Measurements from ENCODE around the gene GALR3. TPM values are rescaled to one million over a fixed set of nuclear protein-coding genes. Genes with fewer than 3 reads are reported as not detected.

Gene GALR3
- total and polyA plus RNA-seq, 2 experiments from 2014 or later, result not detected

DNA sequence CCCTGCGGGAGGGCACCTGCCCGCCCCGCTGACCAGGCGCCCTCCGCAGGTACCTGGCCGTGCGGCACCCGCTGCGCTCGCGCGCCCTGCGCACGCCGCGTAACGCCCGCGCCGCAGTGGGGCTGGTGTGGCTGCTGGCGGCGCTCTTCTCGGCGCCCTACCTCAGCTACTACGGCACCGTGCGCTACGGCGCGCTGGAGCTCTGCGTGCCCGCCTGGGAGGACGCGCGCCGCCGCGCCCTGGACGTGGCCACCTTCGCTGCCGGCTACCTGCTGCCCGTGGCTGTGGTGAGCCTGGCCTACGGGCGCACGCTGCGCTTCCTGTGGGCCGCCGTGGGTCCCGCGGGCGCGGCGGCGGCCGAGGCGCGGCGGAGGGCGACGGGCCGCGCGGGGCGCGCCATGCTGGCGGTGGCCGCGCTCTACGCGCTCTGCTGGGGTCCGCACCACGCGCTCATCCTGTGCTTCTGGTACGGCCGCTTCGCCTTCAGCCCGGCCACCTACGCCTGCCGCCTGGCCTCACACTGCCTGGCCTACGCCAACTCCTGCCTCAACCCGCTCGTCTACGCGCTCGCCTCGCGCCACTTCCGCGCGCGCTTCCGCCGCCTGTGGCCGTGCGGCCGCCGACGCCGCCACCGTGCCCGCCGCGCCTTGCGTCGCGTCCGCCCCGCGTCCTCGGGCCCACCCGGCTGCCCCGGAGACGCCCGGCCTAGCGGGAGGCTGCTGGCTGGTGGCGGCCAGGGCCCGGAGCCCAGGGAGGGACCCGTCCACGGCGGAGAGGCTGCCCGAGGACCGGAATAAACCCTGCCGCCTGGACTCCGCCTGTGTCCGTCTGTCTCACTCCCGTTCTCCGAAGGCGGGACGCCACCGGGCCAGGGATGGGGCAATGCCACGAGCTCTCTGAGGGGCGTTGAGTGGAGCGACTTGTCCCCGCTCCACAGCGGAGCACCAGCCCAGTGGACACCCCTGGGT, 1.8 kb downstream of the GALR3 start:
- Histone ChIP-seq H3K4me3 (peak overlapping the region; percentile 42), H3K36me3 (ENCODE audit: low read depth) (no peaks in the 10 kb centered on the region), H3F3A (ENCODE audit: insufficient read depth) (no peaks in the 10 kb centered on the region), H3K4me2 (ENCODE audit: unreplicated experiment) (peak overlapping the region; percentile 20), H2AFZ (0 out of 2 replicates have a peak overlapping the region, but pooled peaks have one; percentile 39), H3K27ac (no peak overlapping the region), H3K79me2 (ENCODE audit: insufficient read depth) (no peaks in the 10 kb centered on the region), H3K4me1 (ENCODE audit: insufficient read depth) (no peaks in the 10 kb centered on the region), H3K27me3 (replicated peaks; ENCODE audit: insufficient read depth) (no peaks in the 10 kb centered on the region), H3K9me3 (ENCODE audit: low read depth) (no peaks in the 10 kb centered on the region), H3K9me2 (ENCODE audit: insufficient read depth) (no peaks in the 10 kb centered on the region), H3K9ac (no peak overlapping the region), H4K20me1 (ENCODE audit: insufficient read depth) (no peaks in the 10 kb centered on the region)
- TF ChIP-seq EZH2 (IDR thresholded peaks at IDR 0.05; ENCODE audit: insufficient read depth, poor library complexity, severe bottlenecking), result no peak
- no peak for TF ChIP-seq EZH2phosphoT487 (IDR thresholded peaks at IDR 0.05; ENCODE audit: insufficient read depth, low read depth)
- in situ Hi-C loops (cut with MboI), result no loop called here
- peak; percentile 46 for DNase-seq
- 8 to 13% methylated on average over 63 to 109 of the region's 135 CpGs for WGBS, 2 experiments (ENCODE audit: low coverage in 1 of 2, low lambda C conversion rate in 2 of 2, missing lambda C conversion rate in 2 of 2)

DNA sequence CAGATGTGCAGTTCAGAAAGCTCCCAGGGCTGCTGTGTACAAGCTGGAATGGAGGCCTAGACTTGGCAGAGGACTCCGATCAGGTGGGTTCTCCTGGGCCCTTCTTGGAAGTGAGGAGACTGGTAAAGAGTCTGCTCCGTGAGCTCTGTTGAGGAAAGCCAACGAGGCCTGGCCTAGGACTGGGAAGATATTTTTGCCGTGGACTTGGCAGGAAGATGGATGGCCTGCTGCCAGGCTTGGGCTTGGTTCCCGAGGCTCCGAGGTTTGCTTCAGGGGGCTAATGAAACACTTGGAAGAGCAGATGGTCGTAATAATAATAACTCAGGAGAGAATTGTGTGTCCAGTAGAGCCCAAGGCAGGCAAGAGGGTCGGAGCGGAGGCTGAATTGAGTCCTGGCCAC, 3.9 kb downstream of the GALR3 start:
- in situ Hi-C loops (cut with MboI), result no loop called here
- no peaks in the 10 kb centered on the region for H3K79me2 ChIP-seq (ENCODE audit: insufficient read depth)
- no peaks in the 10 kb centered on the region for H3K9me3 ChIP-seq (ENCODE audit: low read depth)
- H3K9me2 ChIP-seq (ENCODE audit: insufficient read depth), result no peaks in the 10 kb centered on the region
- 33 to 38% methylated on average over 9 of the region's 9 CpGs for WGBS, 2 experiments (ENCODE audit: low coverage in 1 of 2, low lambda C conversion rate in 2 of 2, missing lambda C conversion rate in 2 of 2)
- no peak overlapping the region for H2AFZ ChIP-seq
- no peak overlapping the region for H3K27ac ChIP-seq
- H3K4me2 ChIP-seq (ENCODE audit: unreplicated experiment), result no peak overlapping the region
- H3K36me3 ChIP-seq (ENCODE audit: low read depth), result peaks cover 5% of the 10 kb centered on the region; the same call in 1 of the 2 replicates
- no peaks in the 10 kb centered on the region for H3K27me3 ChIP-seq (replicated peaks; ENCODE audit: insufficient read depth)
- H3F3A ChIP-seq (ENCODE audit: insufficient read depth), result no peaks in the 10 kb centered on the region
- H4K20me1 ChIP-seq (ENCODE audit: insufficient read depth), result no peaks in the 10 kb centered on the region
- no peak overlapping the region for H3K4me3 ChIP-seq
- DNase-seq, result no peak
- H3K4me1 ChIP-seq (ENCODE audit: insufficient read depth), result no peaks in the 10 kb centered on the region
- H3K9ac ChIP-seq, result no peak overlapping the region
- TF ChIP-seq EZH2phosphoT487 (IDR thresholded peaks at IDR 0.05; ENCODE audit: insufficient read depth, low read depth) (no peak), EZH2 (IDR thresholded peaks at IDR 0.05; ENCODE audit: insufficient read depth, poor library complexity, severe bottlenecking) (no peak)

DNA sequence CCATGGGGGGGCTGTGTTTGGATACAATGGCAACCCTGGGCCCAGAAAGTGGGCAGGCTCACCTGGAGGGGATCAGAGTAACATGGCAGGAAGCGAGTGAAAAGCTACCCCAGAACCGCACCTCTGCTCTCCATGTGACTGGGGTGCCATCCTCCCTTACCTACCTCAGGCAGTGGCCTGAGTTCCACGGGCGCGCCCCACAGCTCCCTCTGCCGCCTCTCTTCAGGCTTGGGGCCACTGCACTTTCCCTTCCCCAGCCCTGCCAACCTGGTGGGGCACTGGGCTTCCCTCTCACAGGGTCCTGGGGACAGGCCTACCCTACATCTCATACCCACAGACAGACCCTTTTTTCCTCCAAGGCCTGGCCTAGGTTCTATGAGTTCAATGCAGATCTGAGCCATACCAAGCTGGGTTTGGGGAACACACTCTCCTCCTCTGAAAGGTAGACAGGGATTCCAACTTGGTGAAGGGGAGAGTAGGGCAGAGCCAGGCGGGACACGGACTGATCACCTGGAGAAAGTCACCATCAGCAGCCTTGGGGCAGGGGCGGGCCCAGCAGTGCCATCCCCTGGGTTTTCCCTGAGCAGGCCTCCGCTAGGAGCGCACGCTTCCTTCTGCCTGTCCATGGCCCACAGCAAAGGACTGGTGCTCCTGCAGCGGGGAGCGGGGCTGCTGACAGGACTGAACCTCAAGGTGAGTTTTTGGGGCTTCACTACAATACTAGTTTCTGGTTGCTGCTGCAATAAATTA, 7.1 kb downstream of the GALR3 start:
- H2AFZ ChIP-seq, result no peak overlapping the region
- H3K4me2 ChIP-seq (ENCODE audit: unreplicated experiment), result no peak overlapping the region
- no peak overlapping the region for H3K4me3 ChIP-seq
- H4K20me1 ChIP-seq (ENCODE audit: insufficient read depth), result no peaks in the 10 kb centered on the region
- no peak for DNase-seq
- H3K9me2 ChIP-seq (ENCODE audit: insufficient read depth), result no peaks in the 10 kb centered on the region
- in situ Hi-C loops (cut with MboI), result no loop called here
- H3K27ac ChIP-seq, result no peak overlapping the region
- TF ChIP-seq EZH2phosphoT487 (IDR thresholded peaks at IDR 0.05; ENCODE audit: insufficient read depth, low read depth), result no peak
- no peak for TF ChIP-seq EZH2 (IDR thresholded peaks at IDR 0.05; ENCODE audit: insufficient read depth, poor library complexity, severe bottlenecking)
- 90 to 97% methylated on average over 11 to 14 of the region's 14 CpGs for WGBS, 2 experiments (ENCODE audit: low coverage in 1 of 2, low lambda C conversion rate in 2 of 2, missing lambda C conversion rate in 2 of 2)
- peaks cover 17% of the 10 kb centered on the region; the same call in 1 of the 2 replicates for H3K36me3 ChIP-seq (ENCODE audit: low read depth)
- no peaks in the 10 kb centered on the region for H3F3A ChIP-seq (ENCODE audit: insufficient read depth)
- no peaks in the 10 kb centered on the region for H3K4me1 ChIP-seq (ENCODE audit: insufficient read depth)
- no peaks in the 10 kb centered on the region for H3K9me3 ChIP-seq (ENCODE audit: low read depth)
- H3K27me3 ChIP-seq (replicated peaks; ENCODE audit: insufficient read depth), result no peaks in the 10 kb centered on the region
- H3K9ac ChIP-seq, result no peak overlapping the region
- no peaks in the 10 kb centered on the region for H3K79me2 ChIP-seq (ENCODE audit: insufficient read depth)

DNA sequence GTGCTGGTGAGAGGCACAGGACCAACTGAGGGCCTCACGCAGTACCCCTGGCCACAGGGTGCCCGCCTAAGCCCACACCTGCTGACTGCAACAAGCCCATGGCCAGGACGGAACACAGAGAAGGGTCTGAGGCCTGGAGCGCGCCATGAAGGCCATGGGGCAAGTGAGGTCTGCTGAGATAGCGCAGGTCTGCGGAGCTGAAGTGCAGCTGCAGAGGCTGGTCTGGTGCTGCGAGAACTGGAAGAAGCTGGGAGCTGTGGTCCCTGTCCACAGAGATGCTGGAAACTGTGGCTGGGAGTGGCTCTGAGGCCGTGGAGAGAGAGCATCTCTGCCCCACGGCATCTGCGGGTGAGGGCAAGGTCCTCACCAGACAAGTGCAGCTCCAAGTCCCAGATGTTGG, 8.3 kb downstream of the GALR3 start:
- WGBS, 2 experiments (ENCODE audit: low coverage in 1 of 2, low lambda C conversion rate in 2 of 2, missing lambda C conversion rate in 2 of 2), result 93 to 95% methylated on average over 11 of the region's 11 CpGs
- Histone ChIP-seq H4K20me1 (ENCODE audit: insufficient read depth) (no peaks in the 10 kb centered on the region), H3K4me3 (no peak overlapping the region), H2AFZ (no peak overlapping the region), H3F3A (ENCODE audit: insufficient read depth) (no peaks in the 10 kb centered on the region), H3K27ac (no peak overlapping the region), H3K36me3 (ENCODE audit: low read depth) (peaks cover 17% of the 10 kb centered on the region; the same call in 1 of the 2 replicates), H3K9me2 (ENCODE audit: insufficient read depth) (no peaks in the 10 kb centered on the region), H3K4me1 (ENCODE audit: insufficient read depth) (no peaks in the 10 kb centered on the region), H3K4me2 (ENCODE audit: unreplicated experiment) (no peak overlapping the region), H3K79me2 (ENCODE audit: insufficient read depth) (no peaks in the 10 kb centered on the region), H3K9me3 (ENCODE audit: low read depth) (no peaks in the 10 kb centered on the region), H3K27me3 (replicated peaks; ENCODE audit: insufficient read depth) (no peaks in the 10 kb centered on the region), H3K9ac (no peak overlapping the region)
- in situ Hi-C loops (cut with MboI), result no loop called here
- TF ChIP-seq EZH2phosphoT487 (IDR thresholded peaks at IDR 0.05; ENCODE audit: insufficient read depth, low read depth) (no peak), EZH2 (IDR thresholded peaks at IDR 0.05; ENCODE audit: insufficient read depth, poor library complexity, severe bottlenecking) (no peak)
- no peak for DNase-seq

Data from GM23248 (cell line).